Panc1 (cell line): ENCODE measurements around the gene PIK3AP1.

Experiments used
- CTCF ChIP-seq: fragments of 450-650 bp; IDR thresholded peaks from 2 replicates; pipeline ENCODE4 v1.5.1; 2017; ENCODE audit warnings: mild to moderate bottlenecking
- POLR2AphosphoS5 ChIP-seq: IDR thresholded peaks from 2 replicates; pipeline ENCODE4 v1.6.1; 2012; ENCODE audit warnings: mild to moderate bottlenecking, low read depth, low read length, moderate library complexity
- REST ChIP-seq, 2 experiments: IDR thresholded peaks; 2 replicates each; pipeline ENCODE4 v1.6.1; 2011 to 2012; ENCODE audit warnings: low read depth in 2 of 2, control low read depth in 1 of 2, low read length in 1 of 2, mild to moderate bottlenecking in 1 of 2, moderate library complexity in 1 of 2; ENCODE audit not compliant: insufficient read depth in 1 of 2
- TCF7L2 ChIP-seq: IDR thresholded peaks from 2 replicates; pipeline ENCODE4 v1.6.1; 2011; ENCODE audit warnings: mild to moderate bottlenecking, low read depth, low read length, inconsistent platforms

- TF ChIP-seq CTCF, result no peak
- TF ChIP-seq REST (IDR thresholded peaks at IDR 0.05; ENCODE audit: insufficient read depth in 1 of 2, low read depth in 2 of 2, low read length in 1 of 2), result no peak
- no peak for TF ChIP-seq TCF7L2
- TF ChIP-seq POLR2AphosphoS5, result no peak
These were observed 36.6 kb downstream of the PIK3AP1 start for GRCh38 chr10:96683710-96684109.
